ENCODE measurements around the gene ITIH4.
A peak's percentile ranks its signal among the peaks of the same experiment; 100 is the strongest.

ITIH4 gene

DNA sequence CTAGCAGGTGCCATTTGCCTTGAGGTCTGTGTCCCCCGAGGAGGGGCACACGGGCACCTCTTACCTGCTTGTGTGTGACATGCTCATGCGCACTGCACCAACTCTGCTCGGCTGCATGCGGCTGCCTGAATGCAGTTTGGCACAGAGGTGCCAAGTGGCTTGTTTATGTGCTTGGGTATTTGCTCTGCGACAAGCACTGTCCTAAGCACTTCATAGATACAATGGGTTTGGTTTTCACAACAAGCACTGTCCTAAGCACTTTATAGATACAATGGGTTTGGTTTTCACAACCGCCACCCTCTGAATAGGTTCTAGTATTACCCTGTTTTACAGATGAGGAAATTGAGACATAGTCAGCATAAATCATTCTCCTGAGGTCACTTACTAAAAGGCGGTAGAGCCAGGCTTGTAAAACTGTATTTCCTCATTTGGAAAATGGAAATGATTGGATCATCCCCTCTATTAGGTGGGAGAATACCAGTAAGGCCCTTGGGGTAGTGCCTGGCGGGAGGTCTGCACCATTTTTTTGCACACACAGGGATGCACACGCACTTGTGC is 487 bp downstream of the ITIH4 start:
- peak; percentile 42 for DNase-seq

DNA sequence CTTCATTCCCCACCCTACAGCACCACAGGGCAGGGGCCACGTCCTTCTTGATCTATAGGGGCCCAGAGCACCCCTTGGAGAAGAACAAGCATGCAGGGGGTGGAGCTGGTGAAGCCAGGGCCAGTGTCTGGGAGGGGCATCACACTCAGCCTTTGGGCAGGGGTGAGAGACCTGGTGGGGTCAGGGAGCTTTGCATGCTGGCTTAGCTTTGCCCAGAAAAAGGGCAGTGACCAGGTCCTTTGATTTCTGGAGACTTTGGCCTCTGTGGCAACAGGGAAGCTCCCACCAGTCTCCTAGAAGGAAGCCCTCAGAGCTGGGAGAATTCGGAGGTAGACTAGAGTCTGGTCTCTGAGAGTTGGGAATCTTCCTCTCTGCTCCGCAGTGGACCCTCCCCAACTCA is 990 bp downstream of the ITIH4 start:
- DNase-seq: no peak

DNA sequence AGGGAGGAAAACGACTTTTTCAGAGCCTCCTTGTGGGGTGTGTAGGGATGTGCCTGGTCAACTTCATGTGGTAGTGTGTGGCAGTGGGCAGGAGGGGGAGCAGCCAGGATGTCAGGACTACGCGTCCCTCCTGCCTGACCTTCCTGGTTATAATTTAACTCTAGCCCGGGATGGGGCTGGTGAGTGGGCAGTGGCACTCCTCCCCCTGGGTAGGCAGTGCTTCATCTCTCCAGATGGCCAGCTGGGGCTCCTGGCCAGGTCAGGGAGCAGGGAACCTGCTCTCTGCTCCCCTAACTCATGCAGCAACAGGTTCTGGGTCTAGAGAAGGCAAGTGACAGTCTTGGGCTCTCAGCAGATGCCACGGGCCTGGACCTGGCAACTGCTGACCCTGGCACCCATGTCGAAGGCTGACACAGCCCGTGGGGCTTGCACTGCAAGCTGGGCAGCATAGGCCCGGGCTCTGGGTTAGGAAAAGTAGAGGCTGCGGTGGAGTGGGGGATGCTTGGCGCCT is 2.6 kb downstream of the ITIH4 start:
- DNase-seq: no peak

DNA sequence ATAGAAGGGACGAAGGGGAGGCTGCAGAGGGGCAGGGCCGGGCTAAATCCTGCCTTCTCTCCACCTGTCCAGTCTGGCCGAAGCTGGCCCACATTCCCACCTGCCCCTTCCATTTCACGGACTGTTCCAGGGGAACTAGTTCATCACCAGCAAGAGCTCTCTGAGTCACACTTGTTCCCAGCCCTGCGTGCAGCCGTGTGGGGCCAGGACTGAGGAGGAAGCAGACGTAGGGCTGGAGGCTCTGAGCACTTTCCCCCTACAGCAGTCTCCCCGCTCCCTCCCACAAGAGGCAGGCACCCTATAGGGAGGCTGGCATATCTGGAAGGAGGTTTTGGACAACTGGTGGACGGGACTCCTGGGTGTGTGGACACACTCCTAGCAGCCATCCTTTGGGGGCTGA is 3.0 kb downstream of the ITIH4 start:
- DNase-seq: no peak

DNA sequence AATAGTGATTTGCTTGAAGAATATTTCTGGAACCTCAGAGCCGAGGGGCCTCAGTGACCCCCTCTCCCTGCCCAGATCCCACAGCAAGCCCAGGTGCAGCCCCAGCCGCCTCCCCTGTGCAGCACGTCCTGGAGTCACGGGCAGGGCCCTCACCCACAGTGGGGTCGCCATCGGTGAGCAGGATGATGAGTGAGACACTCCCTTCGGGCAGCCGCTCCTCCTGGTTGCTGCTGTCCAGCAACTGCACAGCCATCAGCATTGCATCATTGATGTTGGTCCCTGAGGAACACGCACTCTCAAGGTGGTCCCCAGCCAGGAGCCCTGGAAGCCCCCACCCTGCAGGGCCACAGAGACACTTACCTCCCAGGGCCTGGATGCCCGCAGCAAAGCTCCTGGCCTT is 6.4 kb downstream of the ITIH4 start:
- DNase-seq: no peak

DNA sequence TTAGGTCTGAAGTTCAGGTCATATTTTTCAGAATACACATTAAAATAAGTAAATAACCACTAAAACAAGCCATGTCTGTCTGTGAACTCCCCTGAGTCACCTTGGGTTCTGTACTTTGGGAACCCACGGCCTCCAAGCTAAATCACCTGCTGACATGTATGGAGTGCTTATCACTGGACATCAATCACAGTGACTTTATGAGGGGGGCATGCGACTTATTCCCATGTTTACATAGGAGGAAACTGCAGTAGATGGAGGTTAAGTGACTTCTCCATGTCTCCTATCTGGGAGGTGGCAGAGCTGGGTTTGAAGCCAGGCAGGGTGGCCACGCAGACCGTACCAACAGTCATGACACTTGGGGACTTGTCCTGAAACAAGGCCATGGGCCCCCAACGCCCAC is 8.1 kb downstream of the ITIH4 start:
- DNase-seq: no peak

DNA sequence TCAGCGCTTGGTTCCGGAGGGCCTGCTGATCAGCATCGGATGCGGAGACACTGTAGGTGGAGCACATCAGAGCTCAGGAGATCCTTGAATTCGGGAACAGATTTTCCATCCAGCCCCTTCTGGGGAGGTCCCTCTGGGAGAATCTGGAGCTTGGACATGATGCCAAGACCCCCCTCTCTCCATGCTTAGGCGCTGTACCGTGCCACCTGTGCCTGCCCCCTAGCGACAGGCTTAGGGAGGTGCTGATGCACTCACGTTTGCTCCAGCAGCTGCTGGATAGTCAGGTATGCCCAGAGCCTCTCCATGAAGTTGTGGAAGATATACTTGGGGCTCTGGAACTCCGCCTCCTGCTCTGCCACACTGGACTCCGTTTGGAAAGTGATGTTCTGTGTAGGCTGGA is 9.7 kb downstream of the ITIH4 start:
- DNase-seq: peak; percentile 10

DNA sequence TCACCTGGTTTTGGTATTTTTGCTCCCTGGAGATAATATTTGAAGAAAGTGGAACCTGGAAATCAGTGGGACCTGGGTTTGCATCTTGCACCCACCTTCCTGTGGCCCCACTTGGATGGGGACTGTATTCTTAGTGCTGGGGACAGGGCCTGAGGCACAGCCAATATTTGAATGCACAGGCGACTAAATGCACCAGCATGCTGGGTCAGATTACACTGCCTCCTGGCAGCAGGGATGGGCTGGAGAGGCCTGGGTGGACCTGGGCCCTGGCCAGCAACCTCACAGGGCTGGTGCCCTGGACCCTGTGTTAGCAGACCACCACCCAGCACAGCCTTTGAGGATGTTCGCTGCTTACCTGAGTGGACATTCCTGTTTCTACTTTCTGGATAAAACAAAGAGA is 10.5 kb downstream of the ITIH4 start:
- DNase-seq: no peak

DNA sequence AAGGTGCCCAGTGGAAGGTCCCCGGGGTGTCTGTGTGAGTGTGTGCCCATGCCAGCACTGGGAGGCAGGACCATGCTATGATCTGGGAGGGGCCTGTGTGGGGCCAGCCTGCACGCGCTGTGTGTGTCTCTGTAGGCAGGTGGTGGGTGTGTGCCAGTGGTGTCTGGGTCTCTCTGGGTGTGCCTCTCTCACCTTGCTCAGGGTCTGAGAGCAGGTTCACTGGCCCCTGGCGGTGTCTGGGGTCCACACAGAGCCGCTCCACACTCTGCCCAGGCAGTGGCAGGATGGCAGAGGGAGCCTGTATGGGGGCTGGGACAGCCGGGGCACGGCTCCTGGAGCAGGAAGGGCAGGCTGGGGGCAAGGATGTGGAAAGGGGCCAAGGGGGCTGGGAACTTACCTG is 12.6 kb downstream of the ITIH4 start:
- no peak for DNase-seq

DNA sequence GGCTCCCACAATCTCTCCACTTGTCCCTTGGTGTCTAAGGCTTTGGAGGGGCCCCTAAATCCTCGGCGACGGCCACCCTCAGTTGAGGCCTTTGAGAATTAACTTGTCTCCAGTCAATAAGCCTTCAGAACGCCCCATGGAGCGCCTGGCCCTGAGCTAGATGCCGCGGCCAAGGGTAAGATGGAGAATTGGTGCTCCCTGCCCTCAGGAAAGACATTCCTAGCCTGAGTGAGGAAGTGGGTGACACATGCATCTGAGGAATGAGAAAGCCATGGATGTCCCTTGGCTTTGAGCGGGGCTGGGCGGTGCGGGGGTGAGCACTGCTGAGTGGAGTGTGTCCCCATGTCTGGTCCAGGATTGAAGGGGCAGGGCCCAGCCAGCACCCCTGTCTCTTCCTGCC is 13.3 kb downstream of the ITIH4 start:
- no peak for DNase-seq

DNA sequence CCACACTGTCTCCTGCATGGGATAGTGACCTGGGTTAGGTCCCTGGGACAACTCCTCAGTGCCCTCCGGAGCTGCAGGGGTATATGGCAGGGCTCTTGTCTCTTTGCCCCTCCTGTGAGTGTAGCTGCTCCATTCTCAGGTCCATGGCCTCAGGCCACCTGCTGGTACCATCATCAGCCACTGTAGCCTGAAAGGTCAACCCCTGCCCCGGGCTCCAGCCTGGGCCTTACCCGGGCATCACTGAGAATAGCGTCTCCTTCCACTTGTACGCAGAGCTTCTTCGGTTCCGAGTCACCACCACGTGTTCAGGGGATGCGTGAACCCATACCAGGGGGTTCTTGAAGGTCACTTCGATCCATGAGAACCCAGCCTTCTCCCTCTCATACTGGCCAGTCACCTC is 13.8 kb downstream of the ITIH4 start:
- no peak for DNase-seq

DNA sequence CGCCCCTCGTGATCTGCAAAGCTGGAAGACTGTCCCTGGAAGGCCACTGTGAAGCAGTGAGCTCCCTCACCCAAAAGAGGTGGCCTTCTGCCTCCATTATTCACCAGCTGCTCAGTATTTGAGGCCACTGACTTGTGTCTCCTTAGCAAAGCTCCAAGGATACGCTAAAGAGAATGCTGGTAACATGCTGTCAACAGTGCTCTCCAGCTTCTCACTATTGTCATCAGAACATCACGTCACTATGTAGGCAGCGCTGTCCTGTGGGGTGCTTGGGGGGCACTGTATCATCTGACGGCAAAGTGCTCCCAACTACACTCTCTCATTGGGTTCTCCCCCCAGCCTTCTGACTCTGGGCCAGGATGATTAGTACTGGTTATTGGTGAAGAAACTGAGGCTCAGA is 14.3 kb downstream of the ITIH4 start:
- no peak for DNase-seq

DNA sequence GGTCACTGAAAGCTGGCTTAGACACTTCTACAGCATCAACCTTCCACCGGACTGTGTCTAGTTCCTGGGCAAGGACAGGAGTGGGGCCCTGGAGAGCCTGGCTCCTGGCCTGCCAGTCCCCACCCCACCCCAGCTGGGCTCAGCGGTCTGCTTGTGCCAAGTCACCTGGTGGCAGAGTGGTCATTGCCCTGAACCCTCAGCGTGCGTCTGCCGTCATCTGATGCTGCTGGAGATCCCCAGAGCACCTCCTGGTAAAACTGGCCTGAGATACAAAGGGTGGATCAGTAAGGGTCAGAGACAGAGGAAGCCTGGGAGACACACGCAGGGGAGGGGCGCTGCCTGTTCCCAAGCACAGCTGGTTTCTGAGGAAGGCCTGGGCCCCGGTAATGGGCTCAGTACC is 16.7 kb downstream of the ITIH4 start:
- DNase-seq: no peak

DNA sequence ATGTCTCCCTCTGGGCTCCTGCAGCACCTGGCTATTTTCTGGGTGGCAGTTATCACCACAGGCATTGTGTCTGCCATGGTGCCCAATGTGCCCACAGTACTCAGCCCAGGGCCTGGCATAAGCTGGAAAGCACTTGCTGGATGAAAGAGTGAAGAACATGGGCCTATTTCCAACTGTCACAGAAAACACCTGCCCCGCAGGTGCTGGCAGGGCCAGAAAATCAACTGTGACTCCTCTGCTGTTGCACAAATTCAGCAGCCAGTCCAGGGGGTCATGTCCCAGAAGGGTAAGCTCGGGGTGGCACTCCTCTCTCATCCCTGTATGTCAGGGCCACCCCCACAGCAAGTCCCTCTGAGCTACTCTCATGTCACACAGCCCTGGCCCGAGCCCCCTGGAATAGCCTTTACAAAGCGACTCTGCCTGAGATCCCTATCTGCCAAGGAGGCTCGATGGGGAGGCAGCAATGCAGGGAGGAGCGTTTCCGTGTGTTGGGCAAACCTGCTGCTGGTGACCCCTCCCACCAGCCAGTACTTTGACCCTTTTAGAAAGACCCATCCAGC is 18.9 kb downstream of the ITIH4 start:
- DNase-seq: no peak

DNA sequence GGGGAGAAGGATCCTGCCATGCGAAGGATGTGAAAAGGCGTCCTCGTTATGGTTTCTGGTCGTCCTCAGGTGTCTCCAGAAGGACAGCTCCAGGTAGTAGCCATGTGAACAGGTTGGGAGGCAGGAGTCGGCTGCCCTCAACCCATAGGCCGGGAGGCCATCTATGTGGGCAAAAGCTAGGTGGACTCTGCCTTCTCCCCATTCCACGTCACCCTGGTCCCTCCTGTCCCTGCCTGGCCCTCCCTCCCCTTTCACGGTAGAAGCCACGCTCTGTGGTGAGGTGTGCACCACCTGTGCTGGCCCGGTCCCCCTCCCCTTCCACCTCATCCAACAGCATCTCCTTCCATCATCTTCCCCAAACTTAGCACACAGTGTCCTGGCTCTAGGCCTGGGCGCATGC is 19.5 kb downstream of the ITIH4 start:
- DNase-seq: no peak

DNA sequence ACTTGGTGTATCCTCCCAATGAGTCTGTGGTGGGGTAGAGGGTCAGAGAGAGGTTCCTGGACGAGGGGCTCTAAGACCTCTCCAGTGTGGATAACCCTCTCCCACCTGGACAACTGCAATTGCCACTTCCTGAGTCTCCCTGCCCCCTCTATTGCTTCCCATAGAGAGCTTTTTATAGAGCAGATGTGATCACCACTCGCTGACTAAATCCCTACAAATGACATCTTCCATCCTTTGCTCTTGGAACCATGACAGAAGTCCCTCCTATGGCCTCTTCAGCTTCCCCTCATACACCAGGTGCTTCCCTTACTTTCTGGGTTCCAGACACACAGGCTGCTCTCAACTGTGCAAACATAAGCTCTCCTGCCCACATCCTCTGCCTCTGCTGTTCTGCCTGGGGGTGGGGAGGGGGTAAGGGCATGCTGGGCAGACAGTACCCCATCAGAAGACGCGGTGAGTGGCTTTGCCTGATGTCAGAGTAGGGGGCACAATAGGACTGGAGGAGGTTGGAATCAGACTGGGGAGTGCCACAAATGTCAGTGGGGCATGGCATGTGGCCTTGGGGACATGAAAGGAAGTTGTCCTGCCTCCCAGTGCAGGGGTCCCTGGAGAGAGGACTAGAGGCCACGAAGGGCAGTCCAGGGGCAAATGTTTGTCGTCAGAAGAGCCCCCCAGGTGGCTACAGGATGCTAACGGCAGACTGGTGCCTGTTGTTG is 20.7 kb downstream of the ITIH4 start:
- peak; percentile 53 for DNase-seq

DNA sequence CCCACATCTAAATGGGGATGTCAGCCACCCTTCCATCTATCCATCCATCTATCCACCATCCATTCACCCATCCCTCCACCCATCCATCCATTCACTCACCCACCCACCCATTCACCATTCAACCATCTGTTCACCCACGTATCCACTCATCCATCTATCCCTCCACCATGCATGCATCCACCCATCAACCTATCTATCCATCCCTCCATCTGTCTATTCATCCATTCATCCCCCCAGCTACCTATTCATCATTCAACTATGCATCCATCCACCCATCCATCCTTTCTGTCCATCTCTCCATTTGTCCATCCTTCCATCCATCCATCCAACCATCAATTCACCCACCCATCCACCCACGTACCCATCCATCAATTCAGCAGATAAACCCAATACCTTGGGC is 21.3 kb downstream of the ITIH4 start:
- no peak for DNase-seq

DNA sequence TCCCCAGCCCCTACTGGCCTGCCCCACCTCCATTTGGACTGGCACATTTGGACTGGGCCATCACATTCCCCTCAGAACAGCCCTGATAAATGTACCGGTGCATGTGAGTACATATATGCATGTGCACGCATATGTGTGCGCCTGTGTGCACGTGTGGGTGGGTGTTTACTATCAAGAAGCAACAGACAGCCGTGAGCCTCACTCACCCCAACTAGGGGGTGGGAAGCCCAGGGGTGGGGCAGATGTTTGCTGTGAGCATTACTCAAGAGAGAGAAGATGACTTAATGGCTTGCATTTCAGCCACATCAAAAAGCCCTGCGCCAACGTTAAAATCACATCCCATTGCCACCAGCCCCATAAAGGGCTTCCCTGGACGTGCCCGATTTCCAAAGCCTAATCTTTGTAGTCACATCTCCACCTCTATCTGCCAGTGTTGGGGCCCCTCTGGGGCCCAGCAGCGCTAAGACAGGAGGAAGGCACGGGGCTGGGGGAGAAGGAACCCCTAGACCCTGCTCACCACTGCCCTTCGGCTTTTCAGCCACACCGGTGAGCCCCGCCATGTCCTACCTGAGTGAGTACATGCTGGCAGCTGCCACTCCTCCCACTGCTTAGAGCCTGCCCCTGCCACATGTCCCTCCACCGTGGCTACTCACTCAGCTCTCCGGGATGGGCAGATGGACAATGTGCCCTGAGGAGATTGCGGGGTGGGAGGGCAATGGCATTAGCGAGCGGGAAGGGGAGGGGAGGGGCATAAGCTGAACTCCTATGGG is 25.0 kb downstream of the ITIH4 start:
- DNase-seq: no peak

DNA sequence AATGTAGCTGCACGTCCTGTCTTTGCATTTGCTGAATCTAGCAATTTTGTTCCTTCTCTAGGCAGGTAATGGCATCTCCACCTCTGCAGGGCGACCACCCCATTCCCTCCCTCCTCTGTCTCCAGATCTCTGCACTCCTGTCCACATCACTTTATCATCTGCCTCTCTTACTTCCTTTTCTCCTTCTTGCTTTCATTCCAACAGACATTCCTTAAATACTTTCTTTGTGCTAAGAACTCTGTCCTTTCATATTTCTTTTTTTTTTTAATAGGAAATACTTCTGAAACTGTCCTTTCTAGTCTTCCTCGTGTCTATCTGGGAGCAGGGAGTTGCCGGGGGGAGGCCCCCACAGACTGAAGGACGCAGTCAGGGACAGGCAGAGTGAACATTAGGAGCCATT is 28.6 kb downstream of the ITIH4 start:
- no peak for DNase-seq

DNA sequence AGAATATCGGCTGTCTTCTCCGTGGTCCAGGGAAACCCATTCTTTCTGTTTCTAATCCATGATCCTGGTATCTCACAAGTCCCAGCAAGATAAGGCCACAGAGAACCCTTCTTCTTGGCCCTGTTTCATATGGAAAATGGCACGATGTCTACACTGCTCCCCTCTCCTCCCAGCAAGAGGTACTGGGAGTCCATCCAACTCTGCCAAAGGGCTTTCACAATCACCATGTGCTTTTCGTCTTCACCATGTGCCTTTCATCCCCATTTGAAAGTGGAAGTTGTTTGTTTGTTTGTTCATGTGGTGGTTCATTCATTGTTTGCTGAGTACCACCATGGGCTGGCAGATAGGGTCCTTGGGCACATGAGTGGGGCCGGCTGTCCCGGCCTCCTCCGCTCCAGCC is 30.4 kb downstream of the ITIH4 start:
- DNase-seq: no peak

DNA sequence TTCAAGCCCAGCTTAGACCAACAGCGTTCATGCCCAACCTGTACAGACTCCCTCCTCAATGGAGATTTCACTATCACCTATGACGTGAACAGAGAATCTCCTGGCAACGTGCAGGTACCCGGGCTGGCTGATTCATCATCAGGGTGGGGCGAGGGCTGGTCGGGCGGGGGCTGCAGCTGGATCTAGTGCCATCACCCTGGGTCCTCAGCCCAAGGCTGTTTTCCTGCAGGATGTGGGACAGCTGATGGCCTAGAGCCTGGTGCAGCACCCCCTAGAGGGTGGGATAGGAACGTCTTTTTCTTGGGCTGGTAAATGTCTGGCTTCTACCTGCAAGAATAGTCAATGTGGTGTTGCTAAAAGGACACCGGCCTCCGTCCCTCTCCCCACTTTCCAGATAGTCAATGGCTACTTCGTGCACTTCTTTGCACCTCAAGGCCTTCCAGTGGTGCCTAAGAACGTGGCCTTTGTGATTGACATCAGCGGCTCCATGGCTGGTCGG is 31.4 kb downstream of the ITIH4 start:
- no peak for DNase-seq

DNA sequence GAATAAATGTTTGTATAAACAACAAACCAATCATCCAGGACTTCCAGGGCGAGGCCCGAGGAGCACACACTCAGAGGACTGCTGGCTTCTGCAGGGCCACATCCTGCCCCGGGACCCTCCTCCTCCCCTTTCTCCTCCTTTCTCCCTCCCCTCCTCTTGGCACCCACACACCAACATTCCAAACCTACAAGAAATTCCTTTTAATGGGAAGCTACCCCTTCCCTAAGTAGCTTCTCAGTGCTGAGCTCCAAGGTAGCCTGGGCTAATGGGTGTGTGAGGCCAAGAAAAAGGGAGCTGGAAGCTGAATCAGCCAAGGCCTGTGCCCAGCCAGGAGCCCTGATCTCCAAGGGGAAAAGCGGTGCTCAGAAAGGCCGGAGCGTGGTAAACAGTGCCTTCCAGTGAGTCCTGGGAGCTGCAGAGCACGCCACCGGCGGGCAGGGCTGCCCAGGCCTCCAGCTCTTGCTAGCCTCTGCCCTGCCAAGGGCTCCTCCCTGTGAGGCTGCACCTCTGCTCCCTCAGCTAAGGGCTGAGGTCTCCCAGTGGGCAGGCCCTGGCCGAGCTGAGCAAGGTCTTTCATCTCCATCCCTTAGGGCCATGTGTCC is 32.0 kb downstream of the ITIH4 start:
- DNase-seq: no peak

DNA sequence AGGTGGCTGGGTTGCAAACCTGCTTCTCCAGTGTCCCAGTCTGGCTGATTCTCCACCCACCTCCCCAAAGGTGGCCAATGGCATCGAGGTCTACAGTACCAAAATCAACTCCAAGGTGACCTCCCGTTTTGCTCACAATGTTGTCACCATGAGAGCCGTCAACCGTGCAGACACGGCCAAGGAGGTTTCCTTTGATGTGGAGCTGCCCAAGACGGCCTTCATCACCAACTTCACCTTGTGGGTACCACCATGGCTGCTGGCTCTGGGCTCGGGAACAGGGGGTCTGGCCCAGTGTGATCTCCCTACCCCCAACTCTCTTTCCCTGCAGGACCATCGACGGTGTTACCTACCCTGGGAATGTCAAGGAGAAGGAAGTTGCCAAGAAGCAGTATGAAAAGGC is 34.1 kb downstream of the ITIH4 start:
- no peak for DNase-seq

All from NCI-H510A (cell line).